Ovary (tissue), 3 donors: Measurements from ENCODE around the gene MBD3L5.

ENCODE experiments used
- EP300 ChIP-seq: sonication (generic); formaldehyde crosslinking; IDR thresholded peaks from one replicate; pipeline ENCODE4 v1.6.1; 2017; ENCODE audit warnings: antibody characterized with exemption
- POLR2A ChIP-seq: fragments of 450-650 bp; IDR thresholded peaks from one replicate; pipeline ENCODE4 v1.6.1; 2017; ENCODE audit warnings: antibody characterized with exemption, mild to moderate bottlenecking, moderate library complexity
- TF ChIP-seq, protein P1 (sequence below), 3 donors: fragments of 450-650 bp in 2 of 3; fragments of 200-600 bp in 1 of 3; IDR thresholded peaks; one replicate each; pipeline versions ENCODE4 v1.5.1 to v1.8.0; 2016 to 2022; ENCODE audit warnings: antibody characterized with exemption in 3 of 3, mild to moderate bottlenecking in 1 of 3
- donor health status: DM: no; HTN: no; CAD: no.

DNA sequence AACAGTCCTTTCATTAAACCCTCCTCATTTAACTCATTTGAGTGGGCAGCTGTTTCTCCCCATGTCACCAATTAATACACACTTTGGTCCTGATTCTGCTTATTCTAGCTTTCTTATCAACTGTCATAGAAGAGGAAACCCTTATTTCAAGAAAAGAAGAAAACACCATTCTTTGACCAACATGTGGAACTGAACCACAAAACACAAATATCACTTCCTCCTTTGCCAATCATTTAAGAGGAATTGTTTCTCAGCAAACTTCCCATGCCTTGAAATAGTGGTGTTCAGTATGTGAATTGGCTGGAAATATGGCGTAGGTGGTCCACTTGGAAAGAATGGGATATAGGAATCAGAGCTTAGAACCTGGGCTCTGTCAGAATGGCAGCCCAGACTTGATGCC, 29.6 kb upstream of the MBD3L5 start:
- TF ChIP-seq EP300 (no peak), POLR2A (no peak)
- TF ChIP-seq, protein P1, sequence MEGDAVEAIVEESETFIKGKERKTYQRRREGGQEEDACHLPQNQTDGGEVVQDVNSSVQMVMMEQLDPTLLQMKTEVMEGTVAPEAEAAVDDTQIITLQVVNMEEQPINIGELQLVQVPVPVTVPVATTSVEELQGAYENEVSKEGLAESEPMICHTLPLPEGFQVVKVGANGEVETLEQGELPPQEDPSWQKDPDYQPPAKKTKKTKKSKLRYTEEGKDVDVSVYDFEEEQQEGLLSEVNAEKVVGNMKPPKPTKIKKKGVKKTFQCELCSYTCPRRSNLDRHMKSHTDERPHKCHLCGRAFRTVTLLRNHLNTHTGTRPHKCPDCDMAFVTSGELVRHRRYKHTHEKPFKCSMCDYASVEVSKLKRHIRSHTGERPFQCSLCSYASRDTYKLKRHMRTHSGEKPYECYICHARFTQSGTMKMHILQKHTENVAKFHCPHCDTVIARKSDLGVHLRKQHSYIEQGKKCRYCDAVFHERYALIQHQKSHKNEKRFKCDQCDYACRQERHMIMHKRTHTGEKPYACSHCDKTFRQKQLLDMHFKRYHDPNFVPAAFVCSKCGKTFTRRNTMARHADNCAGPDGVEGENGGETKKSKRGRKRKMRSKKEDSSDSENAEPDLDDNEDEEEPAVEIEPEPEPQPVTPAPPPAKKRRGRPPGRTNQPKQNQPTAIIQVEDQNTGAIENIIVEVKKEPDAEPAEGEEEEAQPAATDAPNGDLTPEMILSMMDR (IDR thresholded peaks at IDR 0.05): no peak
